ENCODE measurements around the gene TC2N.

TC2N gene

DNA sequence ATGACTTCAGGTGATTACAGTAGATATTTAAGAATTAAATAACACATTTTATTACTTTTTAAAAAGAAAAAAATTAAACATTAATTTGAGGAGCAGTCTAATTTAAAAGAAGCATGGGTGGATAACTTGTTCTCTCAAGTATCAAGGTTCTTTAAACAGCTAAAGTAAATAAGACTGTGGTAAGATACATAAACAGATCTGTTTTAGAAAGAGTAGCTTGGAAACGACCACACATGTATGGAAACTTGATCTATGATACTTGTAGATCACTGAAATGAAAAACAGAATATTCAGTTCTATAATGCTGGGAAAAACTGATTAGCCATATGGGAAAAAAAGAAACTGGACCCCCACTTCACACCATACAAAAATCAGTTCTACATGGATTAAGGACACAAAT lies 36.0 kb downstream of the TC2N start:
- H3K27me3 ChIP-seq (ENCODE audit: insufficient read depth, insufficient read length), result peaks cover 14% of the 10 kb centered on the region
- DNase-seq (ENCODE audit: low read depth, low spot score), result no peak
- H3K9ac ChIP-seq (ENCODE audit: insufficient read length, low read depth), result no peak overlapping the region
- TF ChIP-seq YY1 (IDR thresholded peaks at IDR 0.05; ENCODE audit: insufficient read depth, insufficient read length) (no peak), ZNF274 (IDR thresholded peaks at IDR 0.05; ENCODE audit: low read depth, low read length) (no peak), SUZ12 (IDR thresholded peaks at IDR 0.05; ENCODE audit: extremely low read depth, insufficient read depth, insufficient read length) (no peak)
- H3K36me3 ChIP-seq (ENCODE audit: insufficient read depth, insufficient read length, low read length), result no peaks in the 10 kb centered on the region
- no peaks in the 10 kb centered on the region for H3K4me1 ChIP-seq (ENCODE audit: insufficient read depth, insufficient read length)
- no peak overlapping the region for H3K4me3 ChIP-seq (ENCODE audit: insufficient read length, low read depth)
- H3K9me3 ChIP-seq (ENCODE audit: insufficient read depth, low read length), result peaks cover 6% of the 10 kb centered on the region; the same call in 1 of the 2 replicates

DNA sequence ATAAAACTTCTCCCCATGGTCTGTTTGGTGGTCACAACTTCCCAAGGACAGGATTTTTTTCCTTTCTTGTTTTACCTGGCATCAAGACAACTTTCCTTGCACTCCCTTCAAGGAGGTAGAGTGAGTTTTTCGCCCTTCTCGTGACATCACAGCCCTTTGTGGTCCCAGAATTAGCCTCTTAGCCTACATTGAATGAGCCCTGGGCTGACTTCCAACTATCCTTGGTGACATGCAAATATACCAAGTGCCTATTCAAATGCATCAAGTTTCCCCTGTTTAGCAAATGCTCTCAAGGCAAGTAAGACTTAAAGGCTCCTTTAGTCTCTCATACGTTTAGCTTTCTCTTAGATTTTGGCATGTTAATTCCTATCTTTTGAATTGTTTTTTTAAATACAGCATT lies 36.6 kb downstream of the TC2N start:
- DNase-seq (ENCODE audit: low read depth, low spot score), result peak; percentile 52
- H3K9me3 ChIP-seq (ENCODE audit: insufficient read depth, low read length), result peaks cover 6% of the 10 kb centered on the region; the same call in 1 of the 2 replicates
- H3K36me3 ChIP-seq (ENCODE audit: insufficient read depth, insufficient read length, low read length), result no peaks in the 10 kb centered on the region
- H3K4me1 ChIP-seq (ENCODE audit: insufficient read depth, insufficient read length), result no peaks in the 10 kb centered on the region
- H3K27me3 ChIP-seq (ENCODE audit: insufficient read depth, insufficient read length), result peaks cover 12% of the 10 kb centered on the region
- no peak overlapping the region for H3K9ac ChIP-seq (ENCODE audit: insufficient read length, low read depth)
- no peak overlapping the region for H3K4me3 ChIP-seq (ENCODE audit: insufficient read length, low read depth)
- TF ChIP-seq SUZ12 (IDR thresholded peaks at IDR 0.05; ENCODE audit: extremely low read depth, insufficient read depth, insufficient read length) (no peak), ZNF274 (IDR thresholded peaks at IDR 0.05; ENCODE audit: low read depth, low read length) (no peak), YY1 (IDR thresholded peaks at IDR 0.05; ENCODE audit: insufficient read depth, insufficient read length) (no peak)

DNA sequence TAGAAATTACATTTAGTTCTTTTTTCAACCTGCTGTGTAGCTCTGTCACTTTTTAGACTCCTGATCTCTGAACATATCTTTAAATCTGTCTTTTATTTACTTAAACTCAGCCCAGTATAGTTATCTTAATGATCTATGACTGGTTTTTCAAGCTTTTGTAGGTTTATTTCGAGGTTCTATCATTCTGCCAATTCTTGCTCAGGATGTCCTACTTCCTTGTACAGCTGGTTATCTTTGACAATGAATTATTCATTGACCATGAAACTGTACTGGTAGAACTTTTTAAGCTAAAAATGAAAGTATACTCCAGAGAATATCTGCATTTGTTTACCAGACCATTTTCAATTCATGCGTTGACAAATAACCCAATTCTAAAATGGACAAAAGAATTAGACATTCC lies 37.8 kb downstream of the TC2N start:
- Histone ChIP-seq H3K27me3 (ENCODE audit: insufficient read depth, insufficient read length) (no peaks in the 10 kb centered on the region), H3K9me3 (ENCODE audit: insufficient read depth, low read length) (peaks cover 6% of the 10 kb centered on the region; the same call in 1 of the 2 replicates), H3K9ac (ENCODE audit: insufficient read length, low read depth) (no peak overlapping the region), H3K36me3 (ENCODE audit: insufficient read depth, insufficient read length, low read length) (no peaks in the 10 kb centered on the region), H3K4me1 (ENCODE audit: insufficient read depth, insufficient read length) (no peaks in the 10 kb centered on the region), H3K4me3 (ENCODE audit: insufficient read length, low read depth) (no peak overlapping the region)
- TF ChIP-seq SUZ12 (IDR thresholded peaks at IDR 0.05; ENCODE audit: extremely low read depth, insufficient read depth, insufficient read length) (no peak), YY1 (IDR thresholded peaks at IDR 0.05; ENCODE audit: insufficient read depth, insufficient read length) (no peak), ZNF274 (IDR thresholded peaks at IDR 0.05; ENCODE audit: low read depth, low read length) (no peak)
- no peak for DNase-seq (ENCODE audit: low read depth, low spot score)

- DNase-seq (ENCODE audit: low read depth, low spot score), result no peak
Observed at GRCh38 chr14:91827746-91828145, 39.6 kb downstream of the TC2N start.

GRCh38 chr14:91817566-91818325 lies 49.6 kb downstream of the TC2N start:
- Histone ChIP-seq H3K36me3 (ENCODE audit: insufficient read depth, insufficient read length, low read length) (no peaks in the 10 kb centered on the region), H3K9ac (ENCODE audit: insufficient read length, low read depth) (no peak overlapping the region), H3K9me3 (ENCODE audit: insufficient read depth, low read length) (peaks cover 6% of the 10 kb centered on the region; the same call in 1 of the 2 replicates), H3K4me3 (ENCODE audit: insufficient read length, low read depth) (no peak overlapping the region), H3K4me1 (ENCODE audit: insufficient read depth, insufficient read length) (no peaks in the 10 kb centered on the region), H3K27me3 (ENCODE audit: insufficient read depth, insufficient read length) (no peaks in the 10 kb centered on the region)
- DNase-seq (ENCODE audit: low read depth, low spot score), result no peak
- TF ChIP-seq YY1 (IDR thresholded peaks at IDR 0.05; ENCODE audit: insufficient read depth, insufficient read length) (no peak), ZNF274 (IDR thresholded peaks at IDR 0.05; ENCODE audit: low read depth, low read length) (no peak), SUZ12 (IDR thresholded peaks at IDR 0.05; ENCODE audit: extremely low read depth, insufficient read depth, insufficient read length) (no peak)

More at GRCh38 chr14:91827746-91828145, 39.6 kb downstream of the TC2N start:
- no peaks in the 10 kb centered on the region for H3K36me3 ChIP-seq (ENCODE audit: insufficient read depth, insufficient read length, low read length)
- no peak overlapping the region for H3K4me3 ChIP-seq (ENCODE audit: insufficient read length, low read depth)
- H3K9me3 ChIP-seq (ENCODE audit: insufficient read depth, low read length), result peaks cover 6% of the 10 kb centered on the region; the same call in 1 of the 2 replicates
- TF ChIP-seq YY1 (IDR thresholded peaks at IDR 0.05; ENCODE audit: insufficient read depth, insufficient read length) (no peak), SUZ12 (IDR thresholded peaks at IDR 0.05; ENCODE audit: extremely low read depth, insufficient read depth, insufficient read length) (no peak), ZNF274 (IDR thresholded peaks at IDR 0.05; ENCODE audit: low read depth, low read length) (no peak)
- no peaks in the 10 kb centered on the region for H3K4me1 ChIP-seq (ENCODE audit: insufficient read depth, insufficient read length)
- H3K9ac ChIP-seq (ENCODE audit: insufficient read length, low read depth), result no peak overlapping the region
- H3K27me3 ChIP-seq (ENCODE audit: insufficient read depth, insufficient read length), result no peaks in the 10 kb centered on the region

- Histone ChIP-seq H3K36me3 (ENCODE audit: insufficient read depth, insufficient read length, low read length) (no peaks in the 10 kb centered on the region), H3K9ac (ENCODE audit: insufficient read length, low read depth) (no peak overlapping the region), H3K4me1 (ENCODE audit: insufficient read depth, insufficient read length) (no peaks in the 10 kb centered on the region), H3K4me3 (ENCODE audit: insufficient read length, low read depth) (no peak overlapping the region), H3K27me3 (ENCODE audit: insufficient read depth, insufficient read length) (no peaks in the 10 kb centered on the region), H3K9me3 (ENCODE audit: insufficient read depth, low read length) (no peaks in the 10 kb centered on the region)
- TF ChIP-seq SUZ12 (IDR thresholded peaks at IDR 0.05; ENCODE audit: extremely low read depth, insufficient read depth, insufficient read length), result no peak
- no peak for TF ChIP-seq ZNF274 (IDR thresholded peaks at IDR 0.05; ENCODE audit: low read depth, low read length)
- no peak for TF ChIP-seq YY1 (IDR thresholded peaks at IDR 0.05; ENCODE audit: insufficient read depth, insufficient read length)
- no peak for DNase-seq (ENCODE audit: low read depth, low spot score)
Observed at GRCh38 chr14:91814317-91814716, 53.0 kb downstream of the TC2N start.

- Histone ChIP-seq H3K27me3 (ENCODE audit: insufficient read depth, insufficient read length) (no peaks in the 10 kb centered on the region), H3K9me3 (ENCODE audit: insufficient read depth, low read length) (peaks cover 12% of the 10 kb centered on the region; the same call in 1 of the 2 replicates), H3K9ac (ENCODE audit: insufficient read length, low read depth) (no peak overlapping the region), H3K36me3 (ENCODE audit: insufficient read depth, insufficient read length, low read length) (no peaks in the 10 kb centered on the region), H3K4me1 (ENCODE audit: insufficient read depth, insufficient read length) (no peaks in the 10 kb centered on the region), H3K4me3 (ENCODE audit: insufficient read length, low read depth) (no peak overlapping the region)
- TF ChIP-seq SUZ12 (IDR thresholded peaks at IDR 0.05; ENCODE audit: extremely low read depth, insufficient read depth, insufficient read length), result no peak
- TF ChIP-seq ZNF274 (IDR thresholded peaks at IDR 0.05; ENCODE audit: low read depth, low read length), result no peak
- TF ChIP-seq YY1 (IDR thresholded peaks at IDR 0.05; ENCODE audit: insufficient read depth, insufficient read length), result no peak
- DNase-seq (ENCODE audit: low read depth, low spot score), result no peak
Observed at GRCh38 chr14:91810699-91811098, 56.6 kb downstream of the TC2N start.
